Endothelial cell of umbilical vein (primary cell): Measurements from ENCODE around the gene TRRAP. TPM values are rescaled to one million over a fixed set of nuclear protein-coding genes. Genes with fewer than 3 reads are reported as not detected.
A peak's percentile ranks its signal among the peaks of the same experiment; 100 is the strongest.

ENCODE experiments used
- BruUV-seq: library from RNA; stranded (reverse); fragments of 400-500 nt; replicated peaks from 2 replicates; lab custom pipeline; 2021; lab: Mats Ljungman, UMichigan
- CTCF ChIA-PET: fragments of 300-600, 350-600 bp; sonication (Branson Sonifier 250); formaldehyde crosslinking; loops from one replicate; lab custom pipeline; 2021; ENCODE audit warnings: antibody characterized with exemption, inconsistent platforms; lab: Charles Lee
- POLR2A ChIA-PET: fragments of 300-600, 350-600 bp; sonication (Branson Sonifier 250); formaldehyde crosslinking; loops from one replicate; lab custom pipeline; 2021; ENCODE audit warnings: antibody characterized with exemption, inconsistent platforms; lab: Charles Lee
- DNase-seq: peaks from one replicate; pipeline ENCODE4 v3.0.0-alpha.2; 2011; ENCODE audit warnings: low read depth, low spot score
- FAIRE-seq: peaks from 2 replicates; lab custom pipeline; 2011; peaks lifted over from hg19 to GRCh38; lab: Jason Lieb, UNC
- H2AFZ ChIP-seq: 2 replicates; pipeline ENCODE4 v1.6.0; 2012; ENCODE audit warnings: low read depth, low read length, control low read depth, inconsistent platforms
- H3K27ac ChIP-seq: 2 replicates; pipeline ENCODE4 v1.5.1; 2011; ENCODE audit warnings: low read depth, mild to moderate bottlenecking, control low read depth, low read length, moderate library complexity; ENCODE audit not compliant: insufficient read depth
- H3K27me3 ChIP-seq, 2 experiments: 2 replicates each; pipeline versions ENCODE4 v1.6.0 to v1.6.1; 2011; ENCODE audit warnings: low read length in 2 of 2, mixed read lengths in 1 of 2; ENCODE audit not compliant: control insufficient read depth in 2 of 2, insufficient read depth in 2 of 2
- H3K36me3 ChIP-seq, 2 experiments: 2 replicates in 1 of 2; 3 replicates in 1 of 2; pipeline ENCODE4 v1.5.1; 2011; ENCODE audit warnings: low read length in 2 of 2, mild to moderate bottlenecking in 1 of 2, moderate library complexity in 1 of 2; ENCODE audit not compliant: control insufficient read depth in 2 of 2, insufficient read depth in 2 of 2; ENCODE audit errors: extremely low read depth in 1 of 2
- H3K4me1 ChIP-seq: 3 replicates; pipeline ENCODE4 v1.5.1; 2011; ENCODE audit warnings: mild to moderate bottlenecking, low read length; ENCODE audit not compliant: control insufficient read depth, insufficient read depth; ENCODE audit errors: extremely low read depth
- H3K4me2 ChIP-seq: 2 replicates; pipeline ENCODE4 v1.6.1; 2011; ENCODE audit warnings: low read length, control low read depth, mixed read lengths; ENCODE audit not compliant: insufficient read depth
- H3K4me3 ChIP-seq, 3 experiments: fragments of 200-600 bp in 1 of 3; sonication (generic), shearing (Covaris generic) in 1 of 3; replicated peaks in 1 of 3; 2 replicates each; pipeline ENCODE4 v1.5.1; 2011 to 2016; ENCODE audit warnings: control low read depth in 3 of 3, low read length in 3 of 3, mild to moderate bottlenecking in 2 of 3, inconsistent platforms in 1 of 3, low read depth in 1 of 3, moderate library complexity in 1 of 3; ENCODE audit not compliant: insufficient read depth in 1 of 3
- H3K79me2 ChIP-seq: 2 replicates; pipeline ENCODE4 v1.6.0; 2012; ENCODE audit warnings: low read length, inconsistent platforms; ENCODE audit not compliant: control insufficient read depth, insufficient read depth
- H3K9ac ChIP-seq: replicated peaks from 2 replicates; pipeline ENCODE3; 2011; ENCODE audit warnings: low read length, control low read depth; ENCODE audit not compliant: insufficient read depth; ENCODE audit errors: extremely low read depth
- H3K9me1 ChIP-seq: replicated peaks from 3 replicates; pipeline ENCODE4 v1.6.0; 2011; ENCODE audit warnings: mild to moderate bottlenecking, low read length; ENCODE audit not compliant: control insufficient read depth, insufficient read depth; ENCODE audit errors: extremely low read depth
- H3K9me3 ChIP-seq: replicated peaks from 2 replicates; pipeline ENCODE4 v1.5.1; 2012; ENCODE audit warnings: low read length, inconsistent platforms; ENCODE audit not compliant: control insufficient read depth, insufficient read depth
- H4K20me1 ChIP-seq: replicated peaks from 2 replicates; pipeline ENCODE3; 2011; ENCODE audit warnings: mild to moderate bottlenecking, low read length; ENCODE audit not compliant: control insufficient read depth, insufficient read depth; ENCODE audit errors: extremely low read depth
- CTCF ChIP-seq, 2 donors: IDR thresholded peaks; 1 replicate in 1 of 2; 2 replicates in 1 of 2; pipeline ENCODE4 v1.5.1; 2011; ENCODE audit warnings: low read length in 2 of 2, mild to moderate bottlenecking in 2 of 2, moderate library complexity in 2 of 2, control low read depth in 1 of 2, inconsistent platforms in 1 of 2, low read depth in 1 of 2; ENCODE audit not compliant: insufficient read depth in 1 of 2; ENCODE audit errors: extremely low read depth in 1 of 2
- GATA2 ChIP-seq: IDR thresholded peaks from 2 replicates; pipeline ENCODE4 v1.7.0; 2011; ENCODE audit warnings: low read depth, mild to moderate bottlenecking, moderate library complexity, mixed read lengths, low read length; ENCODE audit not compliant: insufficient read length, insufficient read depth
- JUN ChIP-seq: IDR thresholded peaks from 2 replicates; pipeline ENCODE4 v1.6.1; 2011; ENCODE audit warnings: borderline replicate concordance, low read depth; ENCODE audit not compliant: insufficient read length, insufficient read depth
- dilution Hi-C: fragments of 300-500 bp; cut with MboI; formaldehyde crosslinking; loops from one replicate; pipeline ENCODE4 v1.15.0; 2019; ENCODE audit warnings: low sequenced_read_pairs; ENCODE audit not compliant: extremely low pct_ligation_motif_present
- intact Hi-C: fragments of 100-400 bp; cut with micrococcal nuclease; formaldehyde crosslinking; loops from one replicate; pipeline ENCODE4 v1.10.0; 2022
- polyA plus RNA-seq, 4 experiments: library from polyadenylated mRNA; depleted of rRNA in 3 of 4; stranded (reverse) in 3 of 4; unstranded in 1 of 4; fragments of >200 nt; gene quantifications; 2 replicates each; pipeline versions ENCODE4 v1.2.1 to v1.2.3, GENCODE V29; 2011 to 2012; ENCODE audit warnings: missing spikeins in 1 of 4
- total RNA-seq: library from RNA; stranded (reverse); gene quantifications from 2 replicates; pipeline ENCODE4 v1.2.3, GENCODE V29; 2021

The TRRAP gene
- total and polyA plus RNA-seq, 2 donors (not counting 3 experiments of a cell fraction or from before 2014, with no cell fraction given) = 21.8 to 45.8 TPM

- FAIRE-seq (peak; percentile 50), DNase-seq (peak; percentile 74)
- CTCF ChIA-PET = no interaction called here
- Histone ChIP-seq H3K9me1 (no peaks in the 10 kb centered on the region), H3K27ac (peak overlapping the region; percentile 19), H2AFZ (no peak overlapping the region), H3K27me3 (no peaks in the 10 kb centered on the region), H3K36me3 (peaks cover 15 to 34% of the 10 kb centered on the region in 2 experiments), H4K20me1 (no peaks in the 10 kb centered on the region), H3K9me3 (no peaks in the 10 kb centered on the region), H3K9ac (peak overlapping the region; percentile 27), H3K79me2 (no peaks in the 10 kb centered on the region), H3K4me1 (peaks cover 13% of the 10 kb centered on the region), H3K4me3 (no peak overlapping the region), H3K4me2 (peak overlapping the region; percentile 33)
- TF ChIP-seq GATA2 (peak; percentile 51), JUN (no peak)
- dilution Hi-C loops (no loop called here), intact Hi-C loops (no loop called here)
- no TSS peak for BruUV-seq
- POLR2A ChIA-PET = no interaction called here
These were observed 55.9 kb downstream of the TRRAP start for GRCh38 chr7:98934267-98934666.

DNA sequence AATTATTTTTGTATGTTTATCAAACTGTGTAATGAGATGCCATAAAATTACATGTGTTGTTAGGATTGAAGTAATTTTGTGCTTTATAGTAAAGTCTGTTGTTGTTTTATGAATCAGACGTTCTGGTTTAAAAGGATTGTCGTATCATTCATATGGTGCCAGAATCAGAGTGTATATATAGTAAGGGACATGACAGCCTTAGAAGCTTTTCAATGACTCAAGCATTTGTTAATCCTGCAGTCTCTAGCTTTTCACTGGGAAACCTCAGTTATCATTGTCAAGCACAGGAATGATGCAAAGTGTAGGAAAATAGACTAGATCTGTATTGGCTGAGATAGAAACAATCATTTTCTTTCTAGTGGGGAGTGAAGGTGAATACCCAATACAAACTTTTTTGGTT, 57.5 kb downstream of the TRRAP start:
- FAIRE-seq = no peak
- H3K79me2 ChIP-seq = no peaks in the 10 kb centered on the region
- ChIA-PET POLR2A (interaction anchor here (0.5 kb wide), 1 partner anchor 86 kb away, joined by 4 read pairs; no protein-coding TSS in a partner anchor), CTCF (interaction anchor here (1.1 kb wide), 1 partner anchor 9 kb away, joined by 3 read pairs; no protein-coding TSS in a partner anchor)
- H2AFZ ChIP-seq = no peak overlapping the region
- H3K4me1 ChIP-seq = peaks cover 13% of the 10 kb centered on the region
- peaks cover 15 to 28% of the 10 kb centered on the region in 2 experiments for H3K36me3 ChIP-seq
- dilution Hi-C loops = no loop called here
- H3K27me3 ChIP-seq = no peaks in the 10 kb centered on the region
- no peak for TF ChIP-seq CTCF (IDR thresholded peaks at IDR 0.05; ENCODE audit: extremely low read depth in 1 of 2, insufficient read depth in 1 of 2, low read depth in 1 of 2, low read length in 2 of 2)
- no peak overlapping the region for H3K27ac ChIP-seq
- H4K20me1 ChIP-seq = no peaks in the 10 kb centered on the region
- no peak overlapping the region for H3K4me2 ChIP-seq
- no peak overlapping the region for H3K9ac ChIP-seq
- no peaks in the 10 kb centered on the region for H3K9me1 ChIP-seq
- H3K4me3 ChIP-seq = no peak overlapping the region
- intact Hi-C loops = no loop called here
- H3K9me3 ChIP-seq = no peaks in the 10 kb centered on the region
- BruUV-seq = no TSS peak
- DNase-seq = no peak
